ENCODE measurements around the gene THAP7.

Gene THAP7

GRCh38 chr22:20962491-20962945, 39.4 kb downstream of the THAP7 start:
- no peak for DNase-seq

GRCh38 chr22:20960609-20961008, 41.3 kb downstream of the THAP7 start:
- no peak for DNase-seq

DNA sequence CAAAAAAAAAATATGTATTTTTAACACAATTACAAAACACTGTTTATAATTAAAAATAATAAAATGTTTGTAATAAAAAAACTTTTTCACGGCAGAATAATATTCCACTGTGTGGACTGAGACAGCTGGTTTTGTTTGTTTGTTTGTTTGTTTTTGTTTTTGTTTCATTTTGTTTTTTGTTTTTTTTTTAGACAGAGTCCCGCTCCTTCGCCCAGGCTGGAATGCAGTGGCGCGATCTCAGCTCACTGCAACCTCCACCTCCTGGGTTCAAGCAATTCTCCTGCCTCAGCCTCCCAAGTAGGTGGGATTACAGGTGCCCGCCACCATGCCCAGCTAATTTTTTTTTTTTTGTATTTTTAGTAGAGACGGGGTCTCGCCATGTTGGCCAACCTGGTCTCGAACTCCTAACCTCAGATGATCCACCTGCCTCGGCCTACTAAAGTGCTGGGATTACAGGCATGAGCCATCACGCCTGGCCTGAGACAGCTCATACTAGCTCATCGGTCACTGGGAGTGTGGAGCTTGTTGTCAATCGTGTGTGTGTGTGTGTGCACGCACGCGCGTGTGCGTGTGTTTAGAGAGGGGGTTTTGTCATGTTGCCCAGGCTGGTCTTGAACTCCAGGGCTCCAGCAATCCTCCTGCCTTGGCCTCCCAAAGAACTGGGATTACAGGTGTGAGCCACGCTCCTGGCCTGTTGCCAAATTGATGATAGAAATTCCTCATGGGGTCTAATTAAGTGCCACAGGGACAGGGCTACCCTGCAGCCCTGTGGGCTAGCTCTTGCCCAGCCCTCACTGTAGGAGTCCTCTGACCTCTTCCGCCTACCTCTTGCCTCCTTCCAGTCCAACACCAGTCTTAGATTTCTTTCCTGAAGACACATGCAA, 42.1 kb downstream of the THAP7 start:
- DNase-seq = no peak

DNA sequence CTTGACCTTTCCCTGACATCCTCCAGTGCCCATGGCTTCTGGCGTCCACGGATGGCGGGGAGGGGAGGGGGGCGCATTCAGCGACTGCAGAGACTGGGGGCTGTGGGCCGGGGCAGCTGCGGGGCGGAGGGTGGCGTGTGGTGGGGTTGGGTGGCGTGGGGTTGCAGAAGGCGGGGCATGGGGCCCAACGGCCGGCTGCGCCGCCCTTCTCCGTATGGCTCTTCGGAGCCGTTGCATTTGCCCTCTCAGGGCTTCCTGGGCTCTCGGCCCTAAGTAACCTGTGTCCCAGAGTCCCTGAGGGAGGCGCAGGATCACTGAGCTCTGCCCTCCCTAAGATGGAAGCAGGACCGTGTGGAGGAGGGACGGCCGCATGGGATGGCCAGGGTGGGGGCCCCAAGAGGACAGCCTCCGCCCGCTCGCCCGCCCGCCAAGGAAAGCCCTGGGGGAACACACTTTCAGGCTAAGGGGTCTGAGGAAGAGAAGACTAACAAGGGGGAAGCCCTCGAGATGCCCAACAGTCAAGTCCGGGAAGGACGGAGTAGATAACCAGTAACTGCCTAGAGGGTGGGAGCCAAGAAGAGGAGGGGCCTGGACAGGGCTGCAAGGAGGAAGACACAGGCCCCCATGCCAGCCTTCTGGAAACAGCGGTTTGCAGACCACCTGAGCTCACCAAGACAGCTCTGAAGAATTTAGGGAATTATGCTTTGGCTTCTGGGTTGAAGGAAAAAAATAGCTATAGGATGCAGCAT, 44.1 kb downstream of the THAP7 start:
- DNase-seq = no peak

- DNase-seq = no peak
These were observed 44.7 kb downstream of the THAP7 start for GRCh38 chr22:20957102-20957682.

DNA sequence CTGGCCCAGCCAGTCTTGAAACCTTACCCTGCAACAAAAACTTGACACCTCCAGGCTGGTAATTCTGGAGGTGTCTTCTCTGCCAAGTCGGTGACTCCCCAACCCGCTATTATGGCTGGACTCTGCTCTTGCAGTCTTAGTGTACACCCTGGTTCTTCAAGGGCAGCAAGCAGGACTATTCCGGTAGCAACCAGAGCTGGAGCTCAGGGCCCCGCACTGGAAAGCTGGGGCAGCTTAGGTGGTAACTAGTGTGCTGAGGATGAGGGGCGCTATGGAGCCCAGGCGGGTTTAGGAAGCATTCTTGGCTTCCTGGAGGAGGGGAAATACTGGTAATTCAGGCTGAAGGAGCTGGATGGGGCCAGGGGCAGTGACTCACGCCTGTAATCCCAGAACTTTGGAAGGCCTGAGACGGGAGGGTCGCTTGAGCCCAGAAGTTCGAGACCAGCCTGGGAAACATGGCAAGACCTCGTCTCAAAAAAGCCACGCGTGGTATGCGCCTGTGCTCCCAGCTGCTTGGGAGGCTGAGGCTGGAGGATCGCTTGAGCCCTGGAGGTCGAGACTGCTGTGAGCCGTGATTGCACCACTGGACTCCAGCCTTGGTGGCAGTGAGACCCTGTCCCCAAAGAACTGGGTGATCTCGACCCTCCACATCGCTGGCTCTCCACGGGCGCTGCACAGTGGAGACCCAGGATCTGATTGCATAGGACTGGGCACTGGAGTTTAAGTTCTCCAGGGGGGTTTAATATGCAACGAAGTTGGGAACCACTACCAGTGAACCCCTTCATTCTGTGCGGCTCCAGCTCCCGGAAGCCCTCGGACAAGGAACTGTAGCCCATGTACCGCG, 45.4 kb downstream of the THAP7 start:
- no peak for DNase-seq

DNA sequence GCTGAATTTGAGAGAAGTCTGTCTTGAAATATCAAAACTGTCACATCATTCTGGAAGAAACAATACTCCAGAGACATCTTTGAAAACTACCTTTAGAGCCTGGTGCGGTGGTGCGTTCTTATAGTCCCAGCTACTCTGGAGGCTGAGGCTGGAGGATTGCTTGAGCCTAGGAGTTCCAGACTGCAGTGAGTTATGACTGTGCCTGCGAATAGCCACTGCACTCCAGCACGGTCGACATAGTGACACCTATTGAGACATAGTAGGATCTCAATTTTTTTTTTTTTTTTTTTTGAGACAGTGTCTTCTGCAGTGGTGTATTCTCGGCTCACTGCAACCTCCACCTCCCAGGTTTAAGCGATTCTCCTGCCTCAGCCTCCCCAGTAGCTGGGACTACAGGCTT, 46.4 kb downstream of the THAP7 start:
- no peak for DNase-seq

DNA sequence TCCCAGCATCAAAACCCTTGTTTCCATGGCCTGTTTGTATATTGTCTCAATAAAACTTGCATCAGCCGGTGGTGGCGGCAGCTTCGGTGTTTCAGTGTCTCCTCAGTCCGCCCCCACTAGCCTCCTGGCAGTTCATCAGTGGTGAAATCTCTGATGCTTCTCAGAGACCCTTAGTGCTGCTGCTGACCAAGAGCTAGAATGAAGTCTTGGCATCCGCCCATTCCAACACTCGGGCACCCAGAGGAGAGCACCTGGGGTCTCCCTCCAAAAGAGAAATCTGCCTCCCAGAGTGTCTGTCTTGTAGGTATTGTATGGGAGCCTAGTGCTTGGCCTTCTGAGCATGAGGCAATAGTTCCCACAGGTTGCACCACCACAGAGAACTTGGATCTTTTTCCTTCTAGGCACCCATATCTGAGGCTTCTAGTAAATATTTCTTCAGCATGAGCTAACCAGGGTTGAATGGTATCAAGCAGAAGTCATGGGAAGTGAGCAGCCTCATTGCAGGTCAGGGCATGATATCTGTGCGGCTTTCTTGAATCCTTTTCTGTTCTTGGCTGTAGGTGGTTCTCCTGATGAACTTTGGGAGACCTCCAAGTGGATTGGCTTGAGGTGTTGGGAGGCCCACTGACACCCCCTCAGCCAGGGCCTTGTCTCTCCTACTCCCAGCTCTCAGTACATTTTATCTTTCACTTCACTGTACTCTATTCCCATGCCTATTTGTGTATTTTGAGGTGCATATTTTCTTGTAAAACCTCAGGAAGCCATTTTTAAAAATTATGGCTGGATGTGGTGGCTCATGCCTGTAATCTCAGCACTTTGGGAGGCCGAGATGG, 48.0 kb downstream of the THAP7 start:
- no peak for DNase-seq

DNA sequence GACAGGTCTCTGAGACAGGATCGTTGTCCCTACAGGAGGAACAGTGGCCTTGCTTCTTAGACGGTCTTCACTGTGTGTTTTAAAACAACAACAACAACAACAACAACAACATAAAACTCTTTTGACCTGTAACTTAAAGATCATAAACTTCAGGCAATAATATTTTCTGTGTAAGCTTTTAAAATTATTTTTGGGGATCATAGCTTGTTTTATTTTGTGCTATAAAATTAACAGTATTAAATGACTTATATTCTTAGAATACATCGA, 48.6 kb downstream of the THAP7 start:
- DNase-seq = no peak

GRCh38 chr22:20952544-20953341, 49.2 kb downstream of the THAP7 start:
- no peak for DNase-seq

- no peak for DNase-seq
These were observed 50.0 kb downstream of the THAP7 start for GRCh38 chr22:20951932-20952380.

DNA sequence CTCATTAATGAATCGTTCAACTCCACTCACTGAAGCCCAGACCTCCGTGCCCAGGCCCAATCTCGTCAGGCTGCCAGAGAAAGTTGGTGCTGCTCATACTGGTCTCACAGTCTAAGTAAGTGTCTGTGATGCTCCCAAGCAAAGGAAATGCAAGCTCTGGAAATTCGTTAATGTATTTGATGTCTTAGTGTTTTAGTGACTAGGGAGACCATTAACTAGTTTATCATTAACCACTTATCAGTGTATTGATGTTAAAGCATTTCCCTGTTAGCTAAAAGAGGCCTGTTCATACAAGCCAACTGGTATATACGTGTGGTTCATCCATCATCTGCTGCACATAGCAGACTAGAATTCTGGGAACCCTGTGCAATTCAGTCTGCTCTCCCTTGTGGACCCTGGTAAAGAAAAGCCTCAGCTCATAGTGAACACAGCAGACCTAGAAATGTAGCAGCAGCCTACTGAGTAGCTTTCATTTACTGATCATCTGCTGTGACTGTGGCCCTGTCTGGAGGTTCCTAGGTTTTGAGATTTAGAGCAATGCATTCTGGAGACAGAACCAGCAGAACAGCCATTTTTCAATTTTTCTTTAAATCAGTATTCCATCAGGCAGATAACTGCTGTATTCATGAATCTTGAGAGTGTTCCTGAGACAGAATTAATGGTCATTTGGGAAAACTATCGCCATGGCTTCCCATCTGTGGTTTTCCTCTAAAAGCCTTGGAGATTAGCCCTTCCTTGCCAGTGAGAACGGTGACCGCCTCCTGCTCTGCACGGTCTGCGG, 50.6 kb downstream of the THAP7 start:
- no peak for DNase-seq

DNA sequence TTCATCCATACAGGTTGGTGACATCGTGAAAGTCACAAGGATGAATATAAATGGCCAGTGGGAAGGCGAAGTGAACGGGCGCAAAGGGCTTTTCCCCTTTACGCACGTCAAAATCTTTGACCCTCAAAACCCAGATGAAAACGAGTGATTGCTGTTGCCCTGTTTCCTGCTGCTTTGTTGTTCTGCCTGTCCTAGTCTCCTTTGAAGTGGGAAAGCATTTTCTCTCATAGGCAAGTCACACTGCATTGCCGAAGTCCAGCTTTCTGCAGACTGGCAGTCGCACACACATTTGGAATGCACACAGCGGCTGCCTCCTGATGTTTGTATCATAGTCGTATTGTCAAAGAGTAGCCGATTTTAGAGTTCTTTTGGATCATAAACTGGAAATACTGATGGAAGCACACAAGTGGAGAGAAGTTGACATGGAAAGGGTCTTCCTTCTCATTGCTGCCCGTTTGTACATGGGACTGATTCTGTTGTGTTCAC, 52.2 kb downstream of the THAP7 start:
- no peak for DNase-seq
